ENCODE measurements around the gene NRXN3.

The NRXN3 gene

GRCh38 chr14:79833781-79834180 is 1663.6 kb downstream of the NRXN3 start:
- no peak for FAIRE-seq

DNA sequence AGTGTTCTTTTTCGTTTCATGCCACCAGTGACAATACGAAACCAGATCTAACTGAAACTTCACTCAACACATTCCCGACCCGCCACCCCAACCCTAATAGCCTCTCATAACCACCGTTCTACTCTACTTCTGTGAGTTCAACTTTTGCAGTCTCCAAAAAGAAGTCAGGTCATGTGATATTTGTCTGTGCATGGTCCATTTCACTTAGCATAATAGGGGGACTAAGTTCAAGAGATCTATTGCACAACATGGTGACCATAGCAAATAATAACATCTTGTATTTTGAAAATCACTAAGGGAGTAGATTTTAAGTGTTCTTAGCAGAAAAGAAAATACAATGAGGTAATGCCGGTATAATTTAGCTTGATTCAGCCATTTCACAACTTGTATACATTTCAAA is 1664.7 kb downstream of the NRXN3 start:
- FAIRE-seq, result no peak
- no peak for DNase-seq (ENCODE audit: low spot score)

More at GRCh38 chr14:79833781-79834180, 1663.6 kb downstream of the NRXN3 start:
- DNase-seq (ENCODE audit: low spot score), result no peak

- DNase-seq (ENCODE audit: low spot score) (no peak), FAIRE-seq (no peak)
Observed at GRCh38 chr14:79836577-79836976, 1666.4 kb downstream of the NRXN3 start.

DNA sequence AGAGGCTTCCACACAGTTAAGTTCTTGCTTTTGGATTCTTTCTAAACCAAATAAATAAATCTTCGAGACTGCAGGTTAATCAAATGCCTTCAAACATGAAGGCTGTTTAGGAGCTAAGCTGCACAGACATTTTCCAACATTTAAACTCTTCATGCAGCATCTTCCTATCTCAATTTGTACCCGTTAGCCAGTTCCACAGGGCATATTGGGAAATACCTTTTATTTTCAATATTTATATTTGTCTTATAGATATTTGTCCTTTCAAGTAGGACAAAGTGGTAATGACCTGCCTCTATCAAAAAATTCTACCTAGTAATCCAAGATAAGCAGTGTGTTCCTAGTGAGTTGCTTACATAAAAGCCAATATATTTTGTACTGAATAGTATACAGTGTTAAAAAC is 1667.5 kb downstream of the NRXN3 start:
- DNase-seq (ENCODE audit: low spot score) (no peak), FAIRE-seq (no peak)

- DNase-seq (ENCODE audit: low spot score), result no peak
- no peak for FAIRE-seq
Observed at GRCh38 chr14:79840103-79840502, 1669.9 kb downstream of the NRXN3 start.

DNA sequence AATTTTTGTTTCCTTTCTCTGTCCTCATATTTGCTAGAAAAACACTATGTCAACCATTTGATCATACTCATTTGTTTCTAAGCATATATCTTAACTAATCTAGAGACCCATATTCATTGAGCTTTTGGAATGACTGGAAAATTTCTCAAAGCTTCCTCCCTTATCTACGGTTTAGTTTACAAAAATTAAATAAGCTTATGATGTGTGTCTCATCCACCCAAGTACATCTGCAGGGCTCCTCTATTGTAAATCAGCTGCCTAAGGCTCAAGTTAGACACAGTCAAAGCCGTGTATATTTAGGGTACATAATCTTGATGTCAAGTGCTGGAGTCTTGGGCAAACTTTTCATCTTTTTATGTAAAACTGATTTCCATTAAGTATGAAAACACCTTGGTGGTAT is 1670.7 kb downstream of the NRXN3 start:
- FAIRE-seq, result no peak
- no peak for DNase-seq (ENCODE audit: low spot score)

DNA sequence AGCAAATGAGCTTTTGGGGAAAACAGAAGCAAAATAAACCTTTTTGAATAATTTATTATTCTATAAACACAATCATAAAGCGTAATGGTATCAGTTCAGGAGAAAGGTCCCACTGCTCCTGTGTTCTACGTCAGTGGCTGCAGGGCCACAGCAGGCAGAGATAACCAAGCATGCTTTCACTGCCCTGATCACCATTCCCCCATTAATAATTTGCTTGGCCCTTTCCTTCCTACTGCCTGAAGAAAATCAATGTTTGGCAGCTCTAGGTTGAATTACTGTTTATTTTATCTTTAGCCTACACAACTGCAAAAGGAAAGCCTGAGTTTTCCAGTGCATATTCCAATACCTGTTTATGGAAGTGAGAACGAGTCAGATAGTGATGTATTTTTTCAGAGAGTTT is 1671.3 kb downstream of the NRXN3 start:
- no peak for DNase-seq (ENCODE audit: low spot score)
- no peak for FAIRE-seq

GRCh38 chr14:79842270-79842669 is 1672.1 kb downstream of the NRXN3 start:
- DNase-seq (ENCODE audit: low spot score), result peak; percentile 42

DNA sequence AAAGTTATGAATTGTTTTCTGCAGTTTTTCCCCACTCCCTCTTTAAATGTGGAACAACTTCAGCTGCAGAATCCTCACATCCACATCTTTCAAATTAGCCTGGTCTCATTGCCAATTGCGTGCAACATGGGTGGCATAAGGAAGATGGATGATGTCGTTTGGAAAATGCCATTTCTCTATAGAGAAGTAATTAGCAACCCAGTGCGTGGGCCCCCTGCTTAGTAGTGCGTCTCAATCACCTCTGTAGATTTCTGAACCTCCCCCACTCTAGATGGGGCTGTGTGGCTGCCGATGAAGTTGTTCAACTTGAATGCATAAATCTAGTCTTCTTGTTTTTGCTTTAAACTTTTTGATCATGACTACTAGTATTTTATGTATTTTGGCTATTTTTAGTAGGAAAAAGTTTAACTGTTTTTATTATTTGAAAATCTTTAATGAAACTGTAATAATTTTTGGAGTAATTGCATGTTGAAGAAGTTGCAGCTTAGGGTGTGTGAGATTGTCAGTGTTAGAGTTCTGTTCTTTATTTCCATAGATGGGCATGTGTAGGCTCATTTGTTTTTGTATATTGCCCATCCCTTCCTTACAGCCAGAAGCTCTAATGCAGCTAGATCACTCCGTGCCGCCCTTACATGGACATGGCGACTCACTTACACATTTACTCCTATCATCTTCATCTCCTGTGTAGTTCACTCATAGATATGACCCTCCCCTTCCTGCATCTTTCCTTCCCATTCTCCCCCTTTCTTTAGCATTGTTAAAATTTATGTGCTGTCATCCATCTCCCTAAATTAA is 1683.0 kb downstream of the NRXN3 start:
- FAIRE-seq, result no peak
- DNase-seq (ENCODE audit: low spot score), result no peak

More at GRCh38 chr14:79842270-79842669, 1672.1 kb downstream of the NRXN3 start:
- peak; percentile 64 for FAIRE-seq

DNA sequence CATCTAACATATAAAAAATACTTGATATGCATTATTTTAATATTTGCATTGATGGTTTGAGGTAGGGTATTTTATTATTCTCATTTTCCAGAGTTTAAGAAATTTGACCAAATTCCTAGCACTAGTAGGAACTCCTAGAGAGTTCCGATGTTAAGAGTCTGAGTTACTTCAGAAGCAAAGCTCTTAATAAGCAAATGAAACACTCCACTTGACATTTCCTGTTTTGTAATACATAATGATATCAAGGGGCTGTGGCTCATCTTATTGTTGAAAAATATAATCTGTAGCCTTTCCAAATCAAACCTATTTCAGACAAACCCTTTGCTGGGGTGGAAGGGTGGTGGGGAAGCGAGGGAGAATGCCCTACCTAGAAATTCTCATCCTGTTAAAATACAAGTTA is 1685.6 kb downstream of the NRXN3 start:
- FAIRE-seq (no peak), DNase-seq (ENCODE audit: low spot score) (no peak)

DNA sequence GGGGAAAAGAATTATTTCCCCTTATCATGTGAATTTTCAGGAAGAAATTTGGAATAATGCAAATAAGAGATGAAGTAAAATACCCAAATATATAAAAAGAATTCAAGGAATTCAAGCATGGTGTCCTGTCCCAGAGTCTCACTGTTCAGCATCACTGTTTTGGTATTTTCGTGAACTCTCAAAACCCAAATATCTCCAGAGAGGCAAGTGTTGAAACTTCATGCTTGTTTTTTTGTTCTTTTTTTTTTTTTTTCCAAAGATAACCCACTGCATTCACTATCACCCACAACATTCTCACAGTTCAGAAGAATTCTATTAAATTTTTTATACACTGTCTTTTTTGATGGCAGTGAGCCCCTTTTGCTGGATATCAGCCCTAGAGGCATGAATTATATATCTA is 1686.2 kb downstream of the NRXN3 start:
- DNase-seq (ENCODE audit: low spot score) (no peak), FAIRE-seq (no peak)

GRCh38 chr14:79861111-79861510 is 1690.9 kb downstream of the NRXN3 start:
- no peak for DNase-seq (ENCODE audit: low spot score)
- FAIRE-seq, result no peak

- DNase-seq (ENCODE audit: low spot score) (no peak), FAIRE-seq (no peak)
Observed at GRCh38 chr14:79862045-79862444, 1691.9 kb downstream of the NRXN3 start.

DNA sequence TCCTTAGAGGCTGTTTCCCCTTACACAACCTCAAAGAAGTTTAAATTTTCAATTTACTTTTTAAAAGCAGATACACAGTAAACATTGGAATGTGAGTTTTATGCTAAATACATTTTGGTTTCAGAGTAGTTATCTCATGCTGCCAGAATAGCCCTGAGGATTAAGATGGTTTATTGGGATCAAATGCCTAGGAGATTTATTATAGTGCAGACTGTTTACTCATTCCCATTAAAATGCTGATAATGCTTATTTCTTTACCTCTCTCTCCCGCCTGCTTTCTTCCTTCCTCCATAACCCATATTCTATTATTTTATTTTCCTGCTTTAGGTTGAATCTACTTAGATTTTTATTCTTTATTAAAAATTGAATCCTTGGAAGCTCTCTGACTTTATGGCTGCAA is 1701.0 kb downstream of the NRXN3 start:
- FAIRE-seq, result no peak

GRCh38 chr14:79878229-79878628 is 1708.1 kb downstream of the NRXN3 start:
- no peak for DNase-seq (ENCODE audit: low spot score)
- no peak for FAIRE-seq

More for the DNA sequence above, 1701.0 kb downstream of the NRXN3 start:
- DNase-seq (ENCODE audit: low spot score), result no peak

GRCh38 chr14:79878785-79879184 is 1708.6 kb downstream of the NRXN3 start:
- no peak for FAIRE-seq
- no peak for DNase-seq (ENCODE audit: low spot score)

- DNase-seq (ENCODE audit: low spot score) (no peak), FAIRE-seq (no peak)
Observed at GRCh38 chr14:79881299-79881698, 1711.1 kb downstream of the NRXN3 start.

DNA sequence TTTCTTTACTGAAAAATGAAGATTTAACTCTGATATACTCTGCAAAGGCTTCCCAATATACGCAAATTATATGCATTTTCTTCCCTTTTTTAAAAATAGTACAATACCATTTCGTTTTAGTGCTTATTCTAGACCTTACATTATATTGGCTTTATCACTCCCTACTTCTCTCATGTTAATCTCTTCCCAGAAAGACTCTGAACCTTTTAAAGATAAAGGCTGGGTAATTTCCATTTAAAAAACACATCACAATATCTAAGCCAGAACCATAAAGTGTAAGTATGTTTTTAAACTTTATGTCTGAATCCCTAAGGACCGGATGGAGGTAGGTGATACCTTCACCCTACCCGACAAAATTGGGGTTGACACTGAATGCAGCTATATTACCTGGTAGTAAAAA is 1720.4 kb downstream of the NRXN3 start:
- no peak for FAIRE-seq
- DNase-seq (ENCODE audit: low spot score), result no peak

DNA sequence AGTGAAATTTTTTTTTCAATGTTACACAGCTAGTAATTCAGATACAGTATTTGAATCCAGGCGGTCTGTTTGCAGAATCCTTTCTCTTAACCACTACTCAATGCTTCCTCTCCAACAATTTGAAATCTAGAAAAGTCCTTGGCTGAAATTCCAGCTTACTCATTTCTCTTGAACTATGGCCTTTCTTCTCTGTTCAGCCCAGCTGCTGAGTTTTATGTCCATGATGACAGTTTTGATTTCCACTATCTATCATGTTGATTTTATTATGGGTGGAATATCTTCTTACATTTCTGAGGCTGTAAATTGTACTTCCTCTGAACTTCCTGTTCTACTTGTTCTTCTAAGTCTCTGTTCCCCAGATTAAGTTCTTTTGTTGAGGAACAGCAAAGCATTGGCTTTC is 1725.8 kb downstream of the NRXN3 start:
- FAIRE-seq (no peak), DNase-seq (ENCODE audit: low spot score) (no peak)

DNA sequence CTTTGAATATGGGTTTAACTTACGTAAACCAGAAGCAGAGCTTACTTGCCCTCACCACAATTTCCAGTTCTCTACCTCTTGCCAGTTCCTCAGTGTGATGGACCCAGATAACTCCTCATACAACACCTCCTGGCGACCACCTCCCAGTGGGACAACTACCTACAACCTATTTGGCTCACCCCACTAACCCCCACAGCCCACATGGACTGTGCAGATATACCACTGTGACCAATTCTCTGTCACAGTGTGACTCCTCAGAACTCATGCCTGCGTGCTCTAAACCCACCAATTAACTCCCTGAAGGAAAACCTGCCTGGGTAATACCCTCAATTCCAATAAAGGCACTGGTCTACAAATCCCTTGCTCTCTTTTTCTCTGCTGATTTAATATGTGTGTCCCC is 1729.4 kb downstream of the NRXN3 start:
- DNase-seq (ENCODE audit: low spot score) (no peak), FAIRE-seq (no peak)

- no peak for DNase-seq (ENCODE audit: low spot score)
- FAIRE-seq, result no peak
Observed at GRCh38 chr14:79904497-79904896, 1734.3 kb downstream of the NRXN3 start.

DNA sequence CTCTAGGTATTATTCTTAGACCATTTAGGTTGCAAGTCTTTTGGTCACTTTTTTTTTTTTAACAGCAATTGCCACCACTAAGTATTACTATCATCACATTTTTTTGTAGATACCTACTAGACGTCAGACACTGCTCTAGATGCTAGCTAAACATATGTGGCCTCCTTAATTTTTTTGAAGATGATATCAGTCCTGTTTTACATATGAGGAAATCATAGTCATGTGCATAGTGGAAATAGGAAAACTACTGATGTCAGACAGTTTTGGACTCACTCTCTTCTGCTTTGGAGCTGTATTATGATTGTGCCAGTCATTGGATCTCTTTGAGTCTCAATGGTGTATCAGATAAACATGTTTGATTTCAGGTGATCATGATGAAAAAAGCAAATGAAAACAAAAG is 1736.8 kb downstream of the NRXN3 start:
- DNase-seq (ENCODE audit: low spot score), result no peak
- no peak for FAIRE-seq

GRCh38 chr14:79910086-79910485 is 1739.9 kb downstream of the NRXN3 start:
- FAIRE-seq, result no peak

More at GRCh38 chr14:79910086-79910485, 1739.9 kb downstream of the NRXN3 start:
- DNase-seq (ENCODE audit: low spot score), result no peak

Measured in RCC 7860 (cell line).